ENCODE measurements around the gene ATP2B2.
A peak's percentile ranks its signal among the peaks of the same experiment; 100 is the strongest.
"Not testable (repeated sequence)": the region's sequence is repeated elsewhere in the genome, so short reads cannot be mapped to it uniquely, and the experiment has no call there.

ATP2B2 gene

DNA sequence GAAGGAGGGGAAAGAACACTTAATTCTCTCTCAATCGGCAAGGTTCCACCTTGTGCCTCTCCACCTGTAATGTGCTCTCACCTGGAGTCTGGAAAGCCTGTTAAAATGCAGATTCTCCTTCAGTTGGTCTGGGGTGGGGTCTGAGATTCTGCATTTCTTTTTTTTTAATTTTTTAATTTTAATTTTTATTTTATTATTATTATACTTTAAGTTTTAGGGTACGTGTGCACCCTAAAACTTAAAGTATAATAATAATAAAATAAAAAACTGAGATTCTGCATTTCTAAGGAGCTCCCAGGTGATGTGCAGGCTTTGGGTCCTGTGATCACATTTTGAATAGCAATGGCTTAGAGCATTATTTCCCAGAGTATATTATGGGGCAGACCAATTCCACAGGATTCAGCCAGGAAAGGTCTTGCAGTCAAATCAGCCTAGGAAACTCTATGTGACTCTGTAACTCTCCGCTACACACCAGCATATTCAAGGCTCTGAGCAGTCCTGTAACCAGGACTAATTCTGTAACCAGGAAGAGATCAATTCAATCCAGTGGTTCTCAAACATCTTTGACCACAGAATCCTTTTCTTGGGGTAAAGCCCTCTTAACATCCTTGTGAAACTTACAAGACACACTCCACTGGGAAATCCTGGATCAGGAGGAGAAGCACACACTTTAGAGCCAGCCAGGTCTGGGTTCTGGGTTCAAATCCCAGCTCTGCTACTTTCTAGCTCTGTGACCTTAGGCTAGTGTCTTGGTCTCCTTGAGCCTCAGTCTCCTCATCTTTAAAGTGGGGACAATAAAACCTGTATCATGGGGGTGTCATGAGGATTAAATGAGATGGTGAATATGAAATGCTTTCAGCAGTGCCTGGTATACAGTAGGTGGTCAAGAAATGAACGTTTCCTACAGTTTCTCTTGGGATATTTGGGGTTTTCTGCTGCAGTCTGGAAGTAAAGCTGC is 122.2 kb downstream of the ATP2B2 start:
- DNase-seq (ENCODE audit: insufficient read length, low spot score) = no peak
- TF ChIP-seq POLR2A (IDR thresholded peaks at IDR 0.05; ENCODE audit: low read depth, low read length) = no peak
- FAIRE-seq = no peak

DNA sequence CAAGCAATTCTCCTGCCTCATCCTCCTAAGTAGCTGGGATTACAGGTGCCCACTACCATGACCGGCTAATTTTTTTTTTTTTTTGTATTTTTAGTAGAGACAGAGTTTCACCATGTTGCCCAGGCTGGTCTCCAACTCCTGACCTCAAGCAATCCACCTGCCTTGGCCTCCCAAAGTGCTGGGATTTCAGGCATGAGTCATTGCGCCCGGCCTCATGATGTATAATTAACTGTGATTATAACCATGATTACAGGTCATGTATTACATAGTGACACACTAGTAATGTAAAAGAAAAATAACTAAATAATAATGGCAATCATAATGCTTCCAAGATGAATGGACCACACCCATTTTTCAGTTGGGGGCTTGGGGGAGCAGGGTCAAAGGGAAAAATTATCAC is 122.9 kb downstream of the ATP2B2 start:
- DNase-seq (ENCODE audit: insufficient read length, low spot score); FAIRE-seq: not testable (repeated sequence)

DNA sequence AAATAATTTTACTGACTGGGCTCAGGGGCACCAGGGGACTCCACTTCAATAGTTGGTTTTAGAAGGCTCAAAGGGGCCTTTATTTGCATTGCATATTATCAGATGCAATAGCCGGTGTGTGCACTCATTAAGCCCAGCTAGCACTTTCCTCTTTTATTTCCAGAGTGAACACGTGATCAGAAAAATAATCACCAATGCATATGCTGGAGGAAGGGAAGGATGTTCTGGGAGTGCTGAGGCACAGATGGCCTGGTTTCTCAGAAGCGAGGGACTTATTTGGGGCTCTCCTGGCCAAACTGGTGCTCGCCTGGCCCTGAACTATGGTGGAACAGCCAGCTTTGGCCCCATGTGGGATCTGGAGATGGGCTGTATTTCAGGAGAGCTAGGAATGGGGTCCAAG is 124.0 kb downstream of the ATP2B2 start:
- DNase-seq (ENCODE audit: insufficient read length, low spot score) (no peak), FAIRE-seq (no peak)
- no peak for TF ChIP-seq POLR2A (IDR thresholded peaks at IDR 0.05; ENCODE audit: low read depth, low read length)

DNA sequence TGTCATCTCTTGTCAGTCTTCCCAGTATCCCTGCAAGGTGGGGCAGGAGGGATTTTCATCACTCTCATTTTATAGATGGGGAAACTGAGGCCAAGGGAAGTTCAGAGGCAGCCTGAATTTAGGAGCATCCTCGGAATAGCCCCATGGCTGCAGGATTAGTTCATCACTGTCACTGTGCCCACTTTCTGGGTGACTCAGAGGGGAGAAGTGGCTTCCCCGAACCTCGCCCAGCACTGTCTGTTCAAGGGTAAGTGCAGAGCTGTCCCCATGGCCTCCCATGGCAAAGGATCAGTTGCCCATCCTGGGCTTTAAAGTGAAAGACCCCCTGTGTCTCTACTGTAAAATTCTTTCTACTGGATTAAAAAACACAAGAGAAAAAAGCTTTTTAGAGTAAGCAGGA is 124.5 kb downstream of the ATP2B2 start:
- DNase-seq (ENCODE audit: insufficient read length, low spot score) = no peak
- no peak for FAIRE-seq
- TF ChIP-seq POLR2A (IDR thresholded peaks at IDR 0.05; ENCODE audit: low read depth, low read length) = no peak

DNA sequence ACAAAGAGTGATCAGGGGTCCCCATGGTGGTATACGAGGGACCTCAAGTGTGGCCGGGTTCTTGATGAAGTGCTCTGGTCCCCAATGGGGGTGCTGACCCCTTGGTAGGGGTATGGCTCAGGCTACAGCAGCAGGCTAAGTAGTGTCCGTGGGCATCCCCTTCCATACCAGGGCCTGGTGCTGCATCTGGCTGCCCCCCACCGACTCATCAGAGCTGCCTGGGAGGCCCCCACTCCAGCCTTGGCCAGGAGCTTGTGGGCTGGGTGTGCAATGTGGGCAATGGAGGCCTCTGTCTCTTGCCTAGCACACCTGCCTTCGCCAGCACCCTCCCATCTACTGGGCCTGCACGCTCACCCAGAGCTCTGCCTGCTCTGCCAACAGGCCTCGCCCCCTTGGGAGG is 125.4 kb downstream of the ATP2B2 start:
- DNase-seq (ENCODE audit: insufficient read length, low spot score) (no peak), FAIRE-seq (no peak)
- TF ChIP-seq POLR2A (IDR thresholded peaks at IDR 0.05; ENCODE audit: low read depth, low read length) = no peak

DNA sequence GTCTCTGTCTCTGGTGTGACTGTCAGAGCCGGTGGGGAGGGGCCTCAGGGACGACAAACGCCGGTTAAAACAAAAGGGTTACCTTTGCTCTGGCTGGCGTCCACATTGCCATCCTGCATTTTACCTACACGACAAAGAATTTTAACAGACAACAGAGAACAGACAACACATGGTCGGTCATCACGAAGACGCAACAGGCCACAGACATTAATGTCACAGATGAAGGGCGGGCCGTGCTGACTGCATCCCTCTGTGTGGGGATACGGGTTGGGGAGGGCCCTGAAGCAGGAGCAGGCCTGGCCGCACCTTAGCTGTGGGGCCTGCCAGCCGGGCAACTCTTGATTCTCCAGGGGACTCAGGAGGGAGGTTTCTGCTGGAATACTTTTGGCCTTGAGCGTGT is 126.2 kb downstream of the ATP2B2 start:
- FAIRE-seq (no peak), DNase-seq (ENCODE audit: insufficient read length, low spot score) (no peak)
- no peak for TF ChIP-seq POLR2A (IDR thresholded peaks at IDR 0.05; ENCODE audit: low read depth, low read length)

DNA sequence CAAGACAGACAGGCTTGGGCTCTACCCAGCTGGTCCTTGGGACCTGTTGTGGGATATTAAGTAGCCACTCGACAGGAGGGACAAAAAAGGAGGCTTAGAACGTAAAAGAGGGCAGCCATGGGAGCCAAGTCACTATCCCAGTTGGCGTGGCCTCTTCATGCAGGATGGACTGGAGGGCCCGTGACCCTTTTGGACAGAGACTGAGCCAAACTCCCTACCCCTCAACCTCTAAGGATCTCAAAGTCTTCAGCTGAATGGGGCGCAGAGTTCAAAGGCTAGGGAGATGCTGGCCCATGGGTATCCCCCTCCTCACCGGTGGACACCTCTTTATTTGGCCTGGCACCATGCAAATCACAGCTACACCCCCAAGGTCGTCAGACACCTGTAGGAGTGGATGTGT is 126.6 kb downstream of the ATP2B2 start:
- FAIRE-seq = no peak
- DNase-seq (ENCODE audit: insufficient read length, low spot score) = no peak
- no peak for TF ChIP-seq POLR2A (IDR thresholded peaks at IDR 0.05; ENCODE audit: low read depth, low read length)

DNA sequence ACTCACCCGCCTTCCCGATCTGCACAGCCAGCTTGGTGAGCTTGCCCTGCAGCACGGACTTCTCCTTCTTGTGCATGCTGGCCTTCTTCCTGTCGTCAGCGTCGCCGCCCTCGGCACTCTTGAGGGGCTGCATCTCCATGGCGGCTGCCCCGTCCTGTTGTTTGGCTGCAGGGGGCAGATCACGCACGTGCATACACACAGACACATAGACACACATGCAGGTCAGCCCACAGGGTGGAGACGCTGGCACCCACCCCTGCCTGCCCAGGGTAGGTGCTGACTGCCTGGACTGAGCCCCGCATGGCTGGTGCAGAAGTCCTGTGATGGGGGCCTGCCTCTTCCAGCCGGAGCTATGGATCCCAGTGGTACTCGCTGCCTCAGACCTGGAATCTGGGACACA is 127.1 kb downstream of the ATP2B2 start:
- no peak for TF ChIP-seq POLR2A (IDR thresholded peaks at IDR 0.05; ENCODE audit: low read depth, low read length)
- DNase-seq (ENCODE audit: insufficient read length, low spot score) (no peak), FAIRE-seq (no peak)

DNA sequence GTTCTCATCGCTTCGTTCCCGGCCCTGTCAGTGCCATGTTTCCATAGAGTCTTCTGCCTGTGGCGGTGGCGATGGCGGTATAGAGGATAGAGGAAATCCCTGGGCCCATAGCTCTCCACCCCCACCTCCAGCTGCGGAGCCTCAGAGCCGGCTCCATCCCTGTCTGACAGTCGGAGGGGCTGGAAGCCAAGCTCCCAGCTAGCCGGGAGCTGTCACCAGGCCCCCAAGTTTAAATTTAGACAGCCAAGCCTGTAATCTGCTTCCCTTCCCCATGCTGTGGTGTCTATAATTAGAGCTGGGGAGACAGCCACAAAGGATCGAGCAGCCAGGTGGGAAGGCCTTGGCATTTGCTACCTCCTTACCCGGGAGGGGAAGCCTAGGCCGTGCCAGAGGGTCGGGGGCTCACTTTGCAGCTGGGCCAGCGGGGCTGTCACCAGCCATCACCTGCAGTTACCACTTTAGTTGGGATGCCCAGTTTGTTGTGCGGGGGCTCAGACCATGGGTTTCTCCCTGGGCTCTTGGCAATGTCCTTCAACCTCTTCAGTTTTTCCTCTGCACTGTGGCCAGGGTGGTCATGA is 128.1 kb downstream of the ATP2B2 start:
- TF ChIP-seq POLR2A (IDR thresholded peaks at IDR 0.05; ENCODE audit: low read depth, low read length) = no peak
- no peak for FAIRE-seq
- no peak for DNase-seq (ENCODE audit: insufficient read length, low spot score)

DNA sequence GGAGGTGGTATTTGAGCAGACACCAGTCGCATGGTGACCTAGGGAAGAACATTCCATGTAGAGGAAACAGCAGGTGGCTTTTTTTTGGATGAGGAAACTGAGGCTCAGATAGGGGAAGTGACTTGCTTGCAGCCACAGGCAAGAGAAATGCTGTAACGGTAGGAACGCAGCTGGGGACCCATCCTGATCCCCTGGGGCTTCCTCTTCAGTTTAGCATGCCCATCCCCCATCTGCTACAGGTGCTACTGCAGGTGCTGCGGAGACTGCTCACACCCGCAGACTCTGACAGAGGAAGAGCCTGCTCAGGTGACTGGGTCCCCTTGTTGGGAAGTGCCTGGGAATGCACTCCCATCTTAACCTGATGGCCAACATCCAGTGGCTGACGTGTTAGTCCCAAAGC is 129.0 kb downstream of the ATP2B2 start:
- DNase-seq (ENCODE audit: insufficient read length, low spot score) (no peak), FAIRE-seq (no peak)
- TF ChIP-seq POLR2A (IDR thresholded peaks at IDR 0.05; ENCODE audit: low read depth, low read length) = no peak

DNA sequence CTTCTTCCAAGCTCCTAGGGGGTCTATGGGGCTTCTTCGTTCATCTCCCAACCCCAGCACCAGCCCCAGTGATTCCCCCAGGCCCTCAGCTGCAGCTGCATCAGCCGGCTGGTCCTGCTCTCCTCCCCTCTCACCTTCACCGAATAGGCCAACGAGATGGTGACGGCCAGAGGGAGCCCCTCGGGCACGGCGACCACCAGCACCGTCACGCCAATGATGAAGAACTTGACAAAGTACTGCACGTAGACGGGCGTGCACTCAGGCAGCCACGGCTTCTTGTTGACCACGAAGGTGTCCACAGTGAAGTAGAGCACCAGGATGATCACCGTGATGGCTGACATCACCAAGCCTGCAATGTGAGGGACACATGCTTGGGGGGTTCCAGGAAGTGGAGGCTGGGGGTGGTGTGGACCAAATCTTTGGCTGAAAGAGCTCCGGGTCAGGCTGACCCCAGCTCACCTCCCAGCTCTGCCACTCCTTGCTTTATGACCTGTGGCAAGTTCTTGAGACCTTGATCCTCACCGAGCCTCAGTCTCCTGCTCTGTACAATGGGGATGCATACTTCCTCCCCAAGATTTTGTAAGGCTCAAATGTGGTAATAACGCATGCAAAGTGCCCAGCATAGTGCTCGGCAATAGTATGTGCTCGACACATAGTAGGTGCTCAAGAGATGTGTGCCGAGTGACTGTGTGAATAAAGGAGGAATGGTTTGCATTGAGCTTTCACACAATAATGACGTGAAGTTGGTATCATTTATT is 129.9 kb downstream of the ATP2B2 start:
- no peak for TF ChIP-seq POLR2A (IDR thresholded peaks at IDR 0.05; ENCODE audit: low read depth, low read length)
- FAIRE-seq = no peak
- DNase-seq (ENCODE audit: insufficient read length, low spot score) = no peak

DNA sequence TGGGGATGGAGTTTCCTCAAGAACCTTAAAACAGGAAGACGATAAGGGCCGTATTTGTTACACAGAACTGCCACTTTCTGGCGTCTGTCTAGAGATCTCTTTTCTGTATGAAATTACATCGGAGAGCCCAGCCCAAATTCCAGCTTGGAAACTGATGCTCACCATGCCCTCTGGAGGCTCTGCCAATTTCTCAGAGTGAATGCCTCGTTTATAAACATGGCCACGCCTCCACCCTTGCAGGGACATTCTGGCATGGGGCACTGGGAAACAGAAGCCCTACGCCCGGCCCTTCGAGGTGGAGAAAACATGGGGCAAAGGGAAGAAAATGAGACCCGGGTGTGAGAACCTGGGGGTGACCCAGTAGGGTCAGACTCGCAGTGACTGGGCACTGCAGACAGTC is 131.1 kb downstream of the ATP2B2 start:
- FAIRE-seq = no peak
- no peak for DNase-seq (ENCODE audit: insufficient read length, low spot score)
- TF ChIP-seq POLR2A (IDR thresholded peaks at IDR 0.05; ENCODE audit: low read depth, low read length) = no peak

DNA sequence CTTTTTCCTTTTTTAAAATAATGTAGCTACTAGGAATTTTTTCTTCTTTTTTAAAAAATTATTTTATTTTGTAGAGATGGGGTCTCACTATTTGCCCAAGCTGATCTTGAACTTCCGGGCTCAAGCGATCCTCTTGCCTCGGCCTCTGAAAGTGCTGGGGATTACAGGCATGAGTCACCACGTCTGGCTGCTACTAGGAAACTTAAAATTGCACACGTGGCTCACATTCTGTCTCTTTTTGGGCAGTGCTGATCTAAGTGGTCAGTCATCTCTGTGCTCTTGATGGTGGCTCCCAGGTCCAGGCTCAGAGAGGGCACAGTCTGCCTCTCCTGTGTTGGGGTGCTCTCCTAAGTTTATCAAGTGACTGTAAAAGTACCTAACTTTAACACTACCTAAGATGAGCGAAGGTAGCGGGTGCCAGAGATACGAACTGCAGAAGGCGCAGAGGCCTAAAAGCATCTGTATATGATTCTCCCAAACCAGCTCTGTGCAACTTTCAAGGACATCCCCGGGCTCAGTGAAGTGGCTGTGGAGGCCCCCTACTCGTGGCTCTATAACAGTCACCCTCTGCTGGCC is 131.6 kb downstream of the ATP2B2 start:
- DNase-seq (ENCODE audit: insufficient read length, low spot score) (peak; percentile 60), FAIRE-seq (peak; percentile 52)
- TF ChIP-seq POLR2A (IDR thresholded peaks at IDR 0.05; ENCODE audit: low read depth, low read length) = no peak

DNA sequence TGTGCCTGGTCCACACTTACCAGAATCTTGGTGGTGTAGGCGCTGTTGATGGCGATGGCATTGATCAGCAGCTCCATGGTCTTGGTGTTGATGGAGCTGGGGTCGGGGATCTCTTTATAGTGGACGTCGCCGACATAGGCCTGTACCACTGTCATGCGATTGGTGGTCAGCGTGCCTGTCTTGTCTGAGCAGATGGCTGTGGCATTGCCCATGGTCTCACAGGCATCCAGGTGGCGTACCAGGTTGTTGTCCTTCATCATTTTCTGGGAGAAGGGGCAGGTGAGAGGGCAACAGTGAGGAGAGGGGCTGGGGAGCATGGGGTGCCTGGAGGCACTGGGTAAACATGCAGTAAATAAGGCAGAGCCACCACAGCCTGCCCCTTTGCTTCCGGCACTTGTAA is 133.6 kb downstream of the ATP2B2 start:
- TF ChIP-seq POLR2A (IDR thresholded peaks at IDR 0.05; ENCODE audit: low read depth, low read length) = no peak
- FAIRE-seq = no peak
- no peak for DNase-seq (ENCODE audit: insufficient read length, low spot score)
